ENCODE results near the gene PAK1.
"Not testable (repeated sequence)": the region's sequence is repeated elsewhere in the genome, so short reads cannot be mapped to it uniquely, and the experiment has no call there.

Gene PAK1

DNA sequence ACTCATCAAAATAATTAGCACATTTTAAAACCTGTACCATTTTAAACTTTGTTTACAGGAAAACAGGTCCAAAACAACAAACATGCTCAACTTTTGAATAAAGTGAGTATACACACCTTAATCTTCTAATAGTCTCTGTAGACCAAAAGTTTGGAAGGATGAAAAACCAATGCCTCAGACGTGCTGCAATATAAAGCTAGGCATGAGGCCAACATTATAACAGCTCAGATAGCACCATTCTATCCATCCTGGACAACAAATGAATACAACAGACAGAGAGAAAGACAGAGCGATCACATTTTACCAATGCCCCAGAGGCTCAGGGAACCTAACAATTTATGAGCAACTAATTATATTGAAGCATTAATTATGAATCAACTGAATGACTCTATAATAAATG is 77.0 kb downstream of the PAK1 start:
- H3K4me3 ChIP-seq (replicated peaks in 1 of 2; ENCODE audit: low read depth in 2 of 2, low read length in 2 of 2), result no peak overlapping the region
- TF ChIP-seq, protein P1, sequence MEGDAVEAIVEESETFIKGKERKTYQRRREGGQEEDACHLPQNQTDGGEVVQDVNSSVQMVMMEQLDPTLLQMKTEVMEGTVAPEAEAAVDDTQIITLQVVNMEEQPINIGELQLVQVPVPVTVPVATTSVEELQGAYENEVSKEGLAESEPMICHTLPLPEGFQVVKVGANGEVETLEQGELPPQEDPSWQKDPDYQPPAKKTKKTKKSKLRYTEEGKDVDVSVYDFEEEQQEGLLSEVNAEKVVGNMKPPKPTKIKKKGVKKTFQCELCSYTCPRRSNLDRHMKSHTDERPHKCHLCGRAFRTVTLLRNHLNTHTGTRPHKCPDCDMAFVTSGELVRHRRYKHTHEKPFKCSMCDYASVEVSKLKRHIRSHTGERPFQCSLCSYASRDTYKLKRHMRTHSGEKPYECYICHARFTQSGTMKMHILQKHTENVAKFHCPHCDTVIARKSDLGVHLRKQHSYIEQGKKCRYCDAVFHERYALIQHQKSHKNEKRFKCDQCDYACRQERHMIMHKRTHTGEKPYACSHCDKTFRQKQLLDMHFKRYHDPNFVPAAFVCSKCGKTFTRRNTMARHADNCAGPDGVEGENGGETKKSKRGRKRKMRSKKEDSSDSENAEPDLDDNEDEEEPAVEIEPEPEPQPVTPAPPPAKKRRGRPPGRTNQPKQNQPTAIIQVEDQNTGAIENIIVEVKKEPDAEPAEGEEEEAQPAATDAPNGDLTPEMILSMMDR (IDR thresholded peaks at IDR 0.05; ENCODE audit: low read depth, low read length), result no peak
- peak in 1 of 2 donors; percentile 17 for DNase-seq (ENCODE audit: low read depth in 2 of 2)

DNA sequence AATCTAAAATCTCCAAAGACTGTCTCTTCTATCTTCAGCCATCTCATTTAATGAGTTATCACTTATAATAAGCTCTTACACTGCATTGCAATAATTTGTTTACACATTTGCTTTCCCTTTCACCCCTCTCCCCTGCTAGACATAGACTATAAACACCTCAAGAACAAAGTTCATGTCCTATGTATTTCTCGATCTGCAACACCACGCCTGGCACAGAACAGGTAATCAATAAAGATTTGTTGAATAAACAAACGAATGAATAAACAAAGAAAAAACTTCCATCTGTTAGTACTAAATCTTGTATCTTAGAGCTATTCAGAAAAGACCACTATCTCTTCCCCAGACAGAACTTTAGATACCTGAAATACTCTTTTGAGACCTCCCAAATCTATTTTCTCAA is 77.6 kb downstream of the PAK1 start:
- no peak overlapping the region for H3K4me3 ChIP-seq (replicated peaks in 1 of 2; ENCODE audit: low read depth in 2 of 2, low read length in 2 of 2)
- DNase-seq (ENCODE audit: low read depth in 2 of 2), result no peak
- TF ChIP-seq, protein P1 (IDR thresholded peaks at IDR 0.05; ENCODE audit: low read depth, low read length), result no peak

DNA sequence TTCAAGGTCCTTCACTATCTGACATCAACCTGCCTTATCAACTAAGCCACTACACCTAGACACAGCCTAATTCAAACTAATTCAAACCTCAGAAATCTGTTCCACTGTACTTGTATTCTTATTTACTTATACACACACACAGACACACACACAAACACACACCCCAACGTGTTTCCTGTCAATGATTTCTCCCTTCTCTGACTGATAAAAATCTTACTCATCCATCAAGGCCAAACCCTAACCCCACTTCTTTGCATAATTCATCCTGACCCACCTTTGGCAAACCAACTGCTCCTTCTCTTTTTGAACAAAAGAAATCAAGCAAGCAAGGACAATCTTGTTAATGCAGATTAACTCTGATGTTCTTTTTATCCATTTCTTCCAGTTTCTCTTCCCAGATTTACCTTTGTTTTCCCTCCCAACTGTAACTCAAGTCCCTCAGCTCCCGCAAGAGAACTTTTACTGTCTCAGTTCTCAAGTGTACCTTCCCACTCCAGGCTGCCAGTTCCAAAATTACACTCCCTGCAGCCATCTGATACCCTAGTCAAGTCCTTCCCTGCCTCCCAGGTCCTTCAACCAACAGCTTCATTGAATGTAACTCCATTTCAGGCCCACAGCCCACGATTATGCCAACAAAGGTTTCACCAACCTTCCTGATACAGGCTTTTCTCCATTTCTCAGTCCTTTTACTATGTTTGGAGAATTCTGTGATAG is 78.3 kb downstream of the PAK1 start:
- no peak overlapping the region for H3K4me3 ChIP-seq (replicated peaks in 1 of 2; ENCODE audit: low read depth in 2 of 2, low read length in 2 of 2)
- no peak for DNase-seq (ENCODE audit: low read depth in 2 of 2)
- TF ChIP-seq, protein P1 (IDR thresholded peaks at IDR 0.05; ENCODE audit: low read depth, low read length), result no peak

DNA sequence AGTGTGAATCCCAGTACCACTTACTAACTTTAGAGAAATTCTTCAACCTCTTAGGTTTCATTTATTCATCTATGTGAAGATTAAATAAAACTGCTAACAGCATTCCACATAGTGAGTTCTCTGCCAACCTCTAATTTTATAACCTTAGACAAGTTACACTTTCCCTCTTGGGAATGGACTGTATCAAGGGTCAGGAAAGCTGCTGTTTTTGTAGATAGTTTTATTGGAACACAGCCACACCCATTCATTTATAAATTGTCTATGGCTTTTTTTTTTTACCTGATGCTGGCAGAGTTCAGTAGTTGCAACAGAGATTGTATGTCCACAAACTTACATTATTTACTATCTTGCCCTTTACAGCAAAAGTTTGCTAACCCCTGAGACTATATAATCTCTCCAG is 81.1 kb downstream of the PAK1 start:
- no peak for DNase-seq (ENCODE audit: low read depth in 2 of 2)
- TF ChIP-seq, protein P1 (IDR thresholded peaks at IDR 0.05; ENCODE audit: low read depth, low read length), result no peak

DNA sequence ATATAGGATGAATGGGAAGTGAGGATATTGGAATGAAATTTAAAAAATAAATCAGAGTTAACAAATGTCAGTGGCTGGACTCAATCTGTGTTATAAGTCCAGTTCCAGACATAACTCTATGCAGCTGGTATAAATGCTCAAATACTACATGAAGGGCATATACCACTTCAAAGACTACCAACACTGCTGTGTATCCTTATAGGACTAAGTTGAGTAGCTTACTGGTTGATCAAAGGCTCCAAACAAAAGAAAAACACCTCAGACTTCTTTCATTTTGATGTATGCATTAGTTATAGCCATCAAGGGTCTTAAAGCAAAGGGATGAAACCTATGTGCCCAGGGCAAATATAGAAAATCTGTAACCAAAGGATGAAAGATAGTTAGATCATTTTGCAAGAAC is 86.2 kb downstream of the PAK1 start:
- H3K4me3 ChIP-seq (replicated peaks in 1 of 2; ENCODE audit: low read depth in 2 of 2, low read length in 2 of 2), result no peak overlapping the region
- no peak for DNase-seq (ENCODE audit: low read depth in 2 of 2)
- TF ChIP-seq, protein P1 (IDR thresholded peaks at IDR 0.05; ENCODE audit: low read depth, low read length), result no peak

More for the DNA sequence above, 81.1 kb downstream of the PAK1 start:
- H3K4me3 ChIP-seq (replicated peaks in 1 of 2; ENCODE audit: low read depth in 2 of 2, low read length in 2 of 2), result no peak overlapping the region

DNA sequence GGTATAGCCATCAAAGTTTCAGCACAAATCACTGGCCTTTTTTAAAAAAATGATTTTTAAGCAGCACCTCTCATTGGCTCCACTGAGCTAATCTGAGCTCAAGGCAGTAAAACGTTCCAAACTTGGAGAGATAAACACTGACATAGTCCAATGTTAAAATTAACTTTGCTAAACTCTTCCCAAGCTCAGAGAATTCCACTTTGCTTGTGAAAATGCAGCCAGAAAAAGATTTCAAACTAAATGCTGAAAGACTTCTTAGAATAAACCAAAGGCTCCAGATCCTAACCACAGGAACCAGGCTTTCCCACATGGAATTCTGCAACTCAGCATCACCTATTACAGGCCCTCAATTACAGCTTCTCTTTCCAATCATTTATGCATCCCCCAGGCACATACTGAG is 87.7 kb downstream of the PAK1 start:
- TF ChIP-seq, protein P1 (IDR thresholded peaks at IDR 0.05; ENCODE audit: low read depth, low read length), result no peak
- no peak overlapping the region for H3K4me3 ChIP-seq (replicated peaks in 1 of 2; ENCODE audit: low read depth in 2 of 2, low read length in 2 of 2)
- DNase-seq (ENCODE audit: low read depth in 2 of 2), result no peak

DNA sequence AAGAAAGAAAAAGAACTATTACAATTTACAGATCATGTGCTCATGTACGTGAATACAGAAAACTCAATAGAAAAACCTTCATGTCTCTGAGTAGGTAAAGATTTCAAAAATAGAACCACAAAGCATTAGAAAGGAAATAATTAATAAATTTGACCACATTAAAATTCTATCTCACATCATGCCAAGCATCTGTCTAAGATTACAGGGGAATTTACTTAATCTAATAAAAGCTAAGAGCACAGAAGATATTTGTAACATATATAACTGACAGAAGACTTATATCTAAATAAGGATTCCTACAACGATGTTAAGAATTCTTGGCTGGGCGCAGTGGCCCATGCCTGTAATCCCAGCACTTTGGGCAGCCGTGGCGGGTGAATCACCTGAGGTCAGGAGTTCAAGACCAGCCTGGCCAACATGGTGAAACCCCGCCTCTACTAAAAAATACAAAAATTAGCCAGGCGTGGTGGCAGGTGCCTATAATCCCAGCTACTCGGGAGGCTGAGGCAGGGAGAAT is 88.6 kb downstream of the PAK1 start:
- not testable (repeated sequence) for H3K4me3 ChIP-seq (replicated peaks in 1 of 2; ENCODE audit: low read depth in 2 of 2, low read length in 2 of 2)

More for the DNA sequence above, 88.6 kb downstream of the PAK1 start:
- not testable (repeated sequence) for DNase-seq (ENCODE audit: low read depth in 2 of 2)

All from cardiac fibroblast (primary cell).